HG02763 (cell line): Measurements from ENCODE around the gene VASN.
A peak's percentile ranks its signal among the peaks of the same experiment; 100 is the strongest.

Source experiments
- ATAC-seq: cut with Tn5 transposase; IDR thresholded peaks from one replicate; pipeline ENCODE4 v1.9.1; 2021; ENCODE audit warnings: mild to moderate bottlenecking, moderate library complexity; ENCODE audit not compliant: unreplicated experiment

The VASN gene

DNA sequence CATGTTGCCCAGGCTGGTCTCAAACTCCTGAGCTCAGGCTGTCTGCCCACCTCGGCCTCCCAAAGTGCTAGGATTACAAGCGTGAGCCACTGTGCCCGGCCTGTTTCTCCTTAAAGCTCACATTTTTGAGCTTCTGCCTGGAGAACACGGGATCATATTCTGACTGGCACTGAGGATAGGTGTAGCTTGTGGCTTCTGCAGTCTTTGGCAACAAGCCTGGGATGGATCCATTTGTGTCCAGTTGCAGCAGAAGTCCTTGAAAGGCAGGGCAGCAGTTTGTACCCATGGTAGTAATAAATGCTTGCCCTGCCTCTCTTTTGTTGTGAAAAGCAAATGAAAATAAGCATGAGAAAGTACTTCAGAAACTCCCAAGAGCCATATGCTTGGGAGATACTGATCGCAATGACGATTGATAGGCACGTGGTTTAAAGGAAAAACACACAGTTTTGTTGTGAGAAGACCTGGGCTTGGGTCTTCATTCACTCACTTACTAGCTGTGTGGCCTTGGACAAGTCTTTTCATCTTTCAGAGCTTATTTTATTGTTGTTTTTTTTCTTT lies 47.8 kb downstream of the VASN start:
- ATAC-seq: no peak

DNA sequence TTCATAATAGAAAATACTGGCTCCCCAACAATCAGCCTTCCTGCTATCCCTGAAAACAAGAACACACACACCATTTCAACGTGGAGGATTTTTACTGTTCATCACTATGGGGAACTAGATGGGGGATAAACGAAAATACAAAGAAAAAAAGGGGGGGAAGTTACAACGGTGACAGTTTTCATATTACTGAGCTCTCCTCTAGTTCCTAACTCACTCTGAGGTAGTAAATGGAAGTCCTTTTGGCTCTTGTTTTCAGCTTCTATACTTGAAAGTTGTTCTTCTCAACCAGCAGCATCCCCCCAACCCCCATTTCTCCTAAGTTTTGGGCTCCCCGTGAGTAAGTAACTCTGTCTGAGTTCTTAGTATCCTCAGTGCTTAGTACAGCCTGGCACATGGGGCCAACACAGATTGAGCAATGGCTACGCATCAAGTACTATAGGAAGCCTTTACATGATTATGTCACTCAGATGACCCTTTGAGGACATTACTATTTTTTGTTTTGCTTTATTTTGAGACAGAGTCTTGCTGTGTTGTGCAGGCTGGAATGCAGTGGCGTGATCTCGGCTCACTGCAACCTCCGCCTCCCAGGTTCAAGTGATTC lies 49.0 kb downstream of the VASN start:
- ATAC-seq: no peak

DNA sequence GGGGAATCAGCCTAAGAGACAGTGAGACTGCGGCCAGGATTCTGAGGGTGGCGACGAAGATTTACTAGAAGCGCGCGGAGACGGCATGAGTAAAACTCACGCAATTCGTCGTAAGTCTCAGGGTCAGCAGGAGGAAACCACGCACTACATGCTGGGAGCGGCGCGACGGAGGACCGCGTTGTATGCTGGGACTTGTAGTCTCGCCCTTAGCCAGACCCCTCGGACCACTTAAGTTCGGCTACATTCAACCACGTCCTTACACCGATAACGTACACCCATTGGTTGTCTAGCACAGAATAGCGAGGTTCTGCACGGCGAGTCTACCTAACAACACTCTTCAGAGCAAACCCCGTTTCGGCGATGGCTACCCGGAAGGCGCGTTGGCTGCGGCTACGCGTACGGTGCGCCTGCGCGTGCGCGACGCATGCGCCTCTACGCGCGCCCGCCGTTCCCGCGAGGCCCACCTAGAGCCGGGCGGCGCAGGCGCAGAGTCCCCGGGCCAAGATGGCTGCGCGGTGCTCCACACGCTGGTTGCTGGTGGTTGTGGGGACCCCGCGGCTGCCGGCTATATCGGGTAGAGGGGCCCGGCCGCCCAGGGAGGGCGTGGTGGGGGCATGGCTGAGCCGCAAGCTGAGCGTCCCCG lies 53.9 kb downstream of the VASN start, which contains the start of gene DNAJA3:
DNAJA3 (plus strand) TSS at position 491 of the 643 bp plus-strand sequence; CDS start at position 505, 14 bp downstream.
- peak; percentile 84 for ATAC-seq

DNA sequence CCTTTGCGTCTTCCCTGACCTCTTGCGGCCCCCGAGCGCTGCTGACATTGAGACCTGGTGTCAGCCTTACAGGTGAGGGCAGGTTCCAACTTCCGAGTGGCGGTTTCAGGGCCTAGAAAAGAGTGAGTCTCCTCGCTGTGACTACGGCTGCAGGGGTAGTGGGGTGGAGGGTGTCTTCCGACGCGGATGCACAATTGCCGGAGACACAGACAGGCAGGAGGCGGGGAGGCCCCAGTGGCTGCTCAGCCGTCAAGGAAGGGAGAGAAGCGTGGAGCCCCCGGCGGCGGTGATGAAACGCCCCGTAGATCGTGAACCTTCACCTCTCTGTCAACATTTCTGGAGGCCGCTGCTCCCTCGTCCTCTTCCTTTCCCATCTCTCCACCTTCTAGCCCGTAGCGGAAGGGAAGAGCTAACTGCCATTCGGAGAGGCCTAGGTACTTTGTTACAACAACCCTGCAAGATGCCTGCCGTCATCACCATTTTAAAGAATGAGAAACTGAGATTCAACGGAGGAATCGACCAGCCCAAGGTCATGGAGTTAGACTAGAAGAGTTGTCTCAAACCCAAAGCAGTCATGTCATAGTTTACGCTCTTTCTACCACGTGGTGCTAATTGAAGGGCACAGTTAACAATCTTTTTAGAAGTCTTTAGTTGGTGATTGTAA lies 54.5 kb downstream of the VASN start:
- peak; percentile 19 for ATAC-seq

DNA sequence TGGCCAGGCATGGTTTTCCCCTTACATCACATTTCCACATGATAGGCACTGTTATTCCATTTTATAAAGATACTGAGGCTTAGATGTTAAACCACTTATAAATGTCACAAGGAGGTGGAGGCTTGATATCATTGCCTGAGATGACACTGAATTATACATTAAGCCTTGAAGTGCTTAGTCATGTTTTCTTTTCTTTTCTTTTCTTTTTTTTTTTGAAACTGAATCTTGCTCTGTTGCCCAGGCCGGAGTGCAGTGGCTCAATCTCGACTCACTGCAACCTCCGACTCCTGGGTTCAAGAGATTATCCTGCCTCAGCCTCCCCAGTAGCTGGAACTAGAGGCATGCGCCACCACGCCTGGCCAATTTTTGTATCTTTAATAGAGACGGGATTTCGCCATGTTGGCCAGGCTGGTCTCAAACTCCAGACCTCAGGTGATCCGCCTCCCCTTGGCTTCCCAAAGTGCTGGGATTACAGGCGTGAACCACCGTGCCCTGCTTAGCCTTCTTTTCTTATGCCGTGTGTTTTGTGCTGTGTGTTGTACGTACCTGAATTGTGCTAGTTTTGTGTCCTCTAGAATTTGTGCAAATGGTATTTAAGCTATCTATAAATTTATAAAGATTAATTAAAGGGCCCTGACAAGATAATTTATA lies 55.2 kb downstream of the VASN start:
- no peak for ATAC-seq

DNA sequence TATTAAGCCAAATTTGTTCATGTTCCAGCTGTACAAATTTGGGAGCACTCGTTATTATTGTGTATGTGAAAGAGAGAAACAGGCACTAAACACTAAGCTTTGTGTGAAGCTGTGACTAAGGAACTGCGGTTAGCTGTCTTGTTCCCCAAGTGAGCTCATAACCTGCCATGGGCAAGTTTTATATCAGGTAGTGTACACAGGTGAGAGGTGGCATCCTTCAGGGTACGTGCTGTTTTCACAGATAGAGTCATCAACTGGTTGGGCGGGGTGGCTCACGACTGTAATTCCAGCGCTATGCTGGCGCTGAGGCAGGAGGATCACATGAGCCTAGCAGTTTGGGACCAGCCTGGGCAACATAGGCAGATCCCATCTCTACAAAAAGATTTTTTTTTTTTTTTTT lies 56.9 kb downstream of the VASN start:
- no peak for ATAC-seq

DNA sequence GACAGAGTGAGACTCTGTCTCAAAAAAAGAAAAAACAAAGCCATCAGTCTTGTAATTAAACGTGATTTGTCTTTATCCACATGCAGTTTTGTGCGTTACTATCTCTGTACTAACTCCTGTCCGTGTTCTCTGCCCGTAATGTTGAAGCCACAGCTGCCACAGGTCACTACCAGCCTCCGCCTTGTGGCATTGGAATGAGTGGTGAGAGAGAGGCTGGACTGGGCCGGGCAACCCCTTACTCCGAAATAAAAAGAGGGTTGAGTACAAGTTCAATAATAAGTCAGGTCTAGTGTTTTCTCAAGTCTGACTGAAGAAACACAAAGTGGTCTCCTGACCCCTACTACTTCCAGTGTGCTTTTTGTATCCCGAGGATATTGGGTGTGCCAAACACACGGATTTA lies 59.4 kb downstream of the VASN start:
- ATAC-seq: no peak
